Pulmonary artery endothelial cell (primary cell): ENCODE data around the gene GATAD1. TPM values are rescaled to one million over a fixed set of nuclear protein-coding genes. Genes with fewer than 3 reads are reported as not detected.
A peak's percentile ranks its signal among the peaks of the same experiment; 100 is the strongest.
"Not testable (repeated sequence)": the region's sequence is repeated elsewhere in the genome, so short reads cannot be mapped to it uniquely, and the experiment has no call there.

Experiments used
- DNase-seq: peaks from one replicate; pipeline ENCODE4 v3.0.0-alpha.2; 2011; ENCODE audit warnings: low read depth, low spot score
- total RNA-seq: library from RNA; depleted of rRNA; stranded (reverse); fragments of >200 nt; gene quantifications from 2 replicates; pipeline ENCODE4 v1.2.3, GENCODE V29; 2014

The GATAD1 gene
- total RNA-seq, 1 donor from 2014 or later, result 16.0 TPM

GRCh38 chr7:92479146-92479545 is 31.9 kb downstream of the GATAD1 start:
- not testable (repeated sequence) for DNase-seq

GRCh38 chr7:92483624-92484023 is 36.3 kb downstream of the GATAD1 start:
- DNase-seq, result not testable (repeated sequence)

- not testable (repeated sequence) for DNase-seq
These were observed 36.9 kb downstream of the GATAD1 start for GRCh38 chr7:92484226-92484625.

- DNase-seq, result no peak
These were observed 38.1 kb downstream of the GATAD1 start for GRCh38 chr7:92485267-92485892.

- DNase-seq, result no peak
These were observed 38.7 kb downstream of the GATAD1 start for GRCh38 chr7:92485974-92486373.

- no peak for DNase-seq
These were observed 40.5 kb downstream of the GATAD1 start for GRCh38 chr7:92487804-92488203.

GRCh38 chr7:92489634-92490033 is 42.4 kb downstream of the GATAD1 start:
- DNase-seq, result peak; percentile 22

- no peak for DNase-seq
These were observed 49.6 kb downstream of the GATAD1 start for GRCh38 chr7:92496876-92497275.

- DNase-seq, result no peak
These were observed 51.3 kb downstream of the GATAD1 start for GRCh38 chr7:92498557-92498956.

- DNase-seq, result no peak
These were observed 56.5 kb downstream of the GATAD1 start for GRCh38 chr7:92503767-92504166.

GRCh38 chr7:92504563-92504962 is 57.3 kb downstream of the GATAD1 start:
- DNase-seq, result no peak

- no peak for DNase-seq
These were observed 59.1 kb downstream of the GATAD1 start for GRCh38 chr7:92506363-92506762.

- no peak for DNase-seq
These were observed 61.7 kb downstream of the GATAD1 start for GRCh38 chr7:92508946-92509345.

Other genes starting within 250 kb of the GATAD1 start
- 40.5 and 44.0 TPM in 2 replicates for gene KRIT1, start 201.6 kb upstream of the GATAD1 start, total RNA-seq
- gene ANKIB1, start 201.5 kb upstream of the GATAD1 start, total RNA-seq, result 33.2 and 43.4 TPM in 2 replicates
- gene ERVW-1, start 30.5 kb downstream of the GATAD1 start, total RNA-seq, result not detected in 2 replicates
- gene PEX1, start 81.0 kb downstream of the GATAD1 start, total RNA-seq, result 9.4 and 12.8 TPM in 2 replicates
- 8.4 and 13.1 TPM in 2 replicates for gene RBM48, start 81.3 kb downstream of the GATAD1 start, total RNA-seq
- 11.3 and 31.9 TPM in 2 replicates for gene FAM133B, start 142.9 kb downstream of the GATAD1 start, total RNA-seq